OCI-LY1 (cell line): ENCODE measurements around the gene VLDLR.

Experiments
- H2AFZ ChIP-seq: fragments of 200-600 bp; sonication (generic), shearing (Covaris generic); 2 replicates; pipeline ENCODE4 v1.6.0; 2014; ENCODE audit warnings: antibody characterized with exemption, mild to moderate bottlenecking, low read length
- H3F3A ChIP-seq: fragments of 200-600 bp; sonication (generic), shearing (Covaris generic); 2 replicates; pipeline ENCODE4 v1.6.0; 2014; ENCODE audit warnings: mild to moderate bottlenecking, antibody characterized with exemption, low read length, moderate library complexity; ENCODE audit not compliant: insufficient read depth
- H3K27ac ChIP-seq: fragments of 200-600 bp; sonication (generic); 2 replicates; pipeline ENCODE4 v1.5.1; 2014; ENCODE audit warnings: low read length, mixed run types, mild to moderate bottlenecking, low read depth; ENCODE audit not compliant: poor library complexity, severe bottlenecking
- H3K27me3 ChIP-seq: fragments of 200-600 bp; sonication (generic); 2 replicates; pipeline ENCODE4 v1.6.0; 2014; ENCODE audit warnings: antibody characterized with exemption, mild to moderate bottlenecking, low read length, moderate library complexity; ENCODE audit not compliant: insufficient read depth
- H3K36me3 ChIP-seq: fragments of 200-600 bp; sonication (generic); 2 replicates; pipeline ENCODE4 v1.6.1; 2014; ENCODE audit warnings: mild to moderate bottlenecking, antibody characterized with exemption, low read length, moderate library complexity, mixed read lengths; ENCODE audit not compliant: insufficient read depth
- H3K4me1 ChIP-seq: fragments of 200-600 bp; sonication (generic); 2 replicates; pipeline ENCODE4 v1.5.1; 2014; ENCODE audit warnings: mild to moderate bottlenecking, low read length, moderate library complexity; ENCODE audit not compliant: insufficient read depth, severe bottlenecking
- H3K4me2 ChIP-seq: fragments of 200-600 bp; sonication (generic), shearing (Covaris generic); 2 replicates; pipeline ENCODE4 v1.6.1; 2014; ENCODE audit warnings: low read length
- H3K4me3 ChIP-seq: fragments of 200-600 bp; sonication (generic); 2 replicates; pipeline ENCODE4 v1.5.1; 2014; ENCODE audit warnings: low read length, low read depth, mild to moderate bottlenecking, mixed read lengths; ENCODE audit not compliant: poor library complexity, severe bottlenecking
- H3K79me2 ChIP-seq: fragments of 200-600 bp; shearing (Covaris generic); 2 replicates; pipeline ENCODE4 v1.6.1; 2016; ENCODE audit warnings: mixed run types, low read length, mixed read lengths; ENCODE audit not compliant: insufficient read depth
- H3K9ac ChIP-seq: fragments of 200-600 bp; sonication (generic), shearing (Covaris generic); 2 replicates; pipeline ENCODE4 v1.6.1; 2014; ENCODE audit warnings: mild to moderate bottlenecking, low read length, mixed read lengths
- H3K9me2 ChIP-seq: fragments of 200-600 bp; sonication (generic), shearing (Covaris generic); 2 replicates; pipeline ENCODE4 v1.6.1; 2014; ENCODE audit warnings: low read depth, mild to moderate bottlenecking, low read length, mixed read lengths
- H3K9me3 ChIP-seq: fragments of 200-600 bp; shearing (Covaris generic); 2 replicates; pipeline ENCODE4 v1.6.1; 2014; ENCODE audit warnings: low read length, mixed read lengths
- H4K20me1 ChIP-seq: fragments of 200-600 bp; sonication (generic), shearing (Covaris generic); 2 replicates; pipeline ENCODE4 v1.6.0; 2016; ENCODE audit warnings: mild to moderate bottlenecking, low read length; ENCODE audit not compliant: insufficient read depth
- EZH2 ChIP-seq: fragments of 200-600 bp; sonication (generic), shearing (Covaris generic); IDR thresholded peaks from 2 replicates; pipeline ENCODE4 v1.8.0; 2017; ENCODE audit warnings: borderline replicate concordance, mixed run types, mild to moderate bottlenecking, antibody characterized with exemption, low read length, moderate library complexity, mixed read lengths
- TF ChIP-seq, protein P1 (sequence below): fragments of 200-600 bp; sonication (generic), shearing (Covaris generic); IDR thresholded peaks from 2 replicates; pipeline ENCODE4 v1.5.1; 2017; ENCODE audit warnings: mild to moderate bottlenecking, antibody characterized with exemption, low read length, moderate library complexity, mixed read lengths

The VLDLR gene

DNA sequence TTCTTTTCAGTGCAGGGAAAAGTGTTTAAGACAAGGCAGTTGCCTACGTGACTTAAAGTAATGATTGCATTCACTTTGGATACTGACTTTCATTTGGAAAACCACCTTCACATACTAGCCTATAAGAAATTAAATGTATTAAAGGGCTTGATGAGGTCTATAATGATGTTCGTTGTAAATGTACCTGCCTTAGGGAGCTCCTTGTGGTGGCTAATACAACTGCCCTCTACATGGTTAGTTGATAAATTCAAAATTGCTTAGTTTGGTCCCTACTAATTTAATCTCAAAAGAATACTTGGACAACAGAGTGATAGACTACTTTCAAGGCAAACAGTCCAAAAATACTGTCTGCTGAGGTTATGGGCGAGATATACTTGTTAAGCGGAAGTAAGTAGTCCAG lies 3.8 kb downstream of the VLDLR start:
- no peak overlapping the region for H3K9ac ChIP-seq
- no peak overlapping the region for H2AFZ ChIP-seq
- H3K79me2 ChIP-seq, result no peaks in the 10 kb centered on the region
- H3K4me2 ChIP-seq, result no peak overlapping the region
- H3K27me3 ChIP-seq, result no peaks in the 10 kb centered on the region
- H3K4me1 ChIP-seq, result peaks cover 11% of the 10 kb centered on the region
- no peaks in the 10 kb centered on the region for H3K9me2 ChIP-seq
- no peak overlapping the region for H3K4me3 ChIP-seq
- peaks cover 2% of the 10 kb centered on the region; the same call in 1 of the 2 replicates for H4K20me1 ChIP-seq
- no peak for TF ChIP-seq EZH2
- TF ChIP-seq, protein P1, sequence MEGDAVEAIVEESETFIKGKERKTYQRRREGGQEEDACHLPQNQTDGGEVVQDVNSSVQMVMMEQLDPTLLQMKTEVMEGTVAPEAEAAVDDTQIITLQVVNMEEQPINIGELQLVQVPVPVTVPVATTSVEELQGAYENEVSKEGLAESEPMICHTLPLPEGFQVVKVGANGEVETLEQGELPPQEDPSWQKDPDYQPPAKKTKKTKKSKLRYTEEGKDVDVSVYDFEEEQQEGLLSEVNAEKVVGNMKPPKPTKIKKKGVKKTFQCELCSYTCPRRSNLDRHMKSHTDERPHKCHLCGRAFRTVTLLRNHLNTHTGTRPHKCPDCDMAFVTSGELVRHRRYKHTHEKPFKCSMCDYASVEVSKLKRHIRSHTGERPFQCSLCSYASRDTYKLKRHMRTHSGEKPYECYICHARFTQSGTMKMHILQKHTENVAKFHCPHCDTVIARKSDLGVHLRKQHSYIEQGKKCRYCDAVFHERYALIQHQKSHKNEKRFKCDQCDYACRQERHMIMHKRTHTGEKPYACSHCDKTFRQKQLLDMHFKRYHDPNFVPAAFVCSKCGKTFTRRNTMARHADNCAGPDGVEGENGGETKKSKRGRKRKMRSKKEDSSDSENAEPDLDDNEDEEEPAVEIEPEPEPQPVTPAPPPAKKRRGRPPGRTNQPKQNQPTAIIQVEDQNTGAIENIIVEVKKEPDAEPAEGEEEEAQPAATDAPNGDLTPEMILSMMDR, result no peak
- H3K9me3 ChIP-seq, result no peaks in the 10 kb centered on the region
- H3F3A ChIP-seq, result no peaks in the 10 kb centered on the region
- H3K27ac ChIP-seq, result no peak overlapping the region
- no peaks in the 10 kb centered on the region for H3K36me3 ChIP-seq

DNA sequence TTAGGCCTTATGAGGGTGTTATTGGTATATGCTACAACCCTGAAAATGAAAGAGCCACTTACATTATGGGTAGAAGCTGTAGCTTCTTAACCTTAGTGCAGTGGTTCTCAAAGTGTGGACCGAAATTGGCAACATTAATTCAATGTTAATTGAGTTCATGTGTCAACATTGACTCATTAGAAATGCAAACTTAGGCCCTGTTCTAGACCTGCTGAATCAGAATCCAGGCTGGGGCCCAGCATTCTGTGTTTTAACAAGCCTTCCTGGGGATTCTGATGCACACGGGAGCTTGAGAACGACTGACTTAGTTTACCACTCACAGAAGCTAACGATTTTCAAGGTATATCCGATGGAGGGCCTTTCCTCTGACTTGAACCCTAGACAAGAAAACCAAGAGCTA lies 7.3 kb downstream of the VLDLR start:
- no peaks in the 10 kb centered on the region for H3K9me2 ChIP-seq
- no peak overlapping the region for H3K27ac ChIP-seq
- H4K20me1 ChIP-seq, result peaks cover 2% of the 10 kb centered on the region; the same call in 1 of the 2 replicates
- no peak overlapping the region for H3K4me3 ChIP-seq
- no peaks in the 10 kb centered on the region for H3F3A ChIP-seq
- no peaks in the 10 kb centered on the region for H3K36me3 ChIP-seq
- no peaks in the 10 kb centered on the region for H3K4me1 ChIP-seq
- H3K27me3 ChIP-seq, result no peaks in the 10 kb centered on the region
- TF ChIP-seq, protein P1, result no peak
- TF ChIP-seq EZH2, result no peak
- no peak overlapping the region for H3K9ac ChIP-seq
- H3K4me2 ChIP-seq, result no peak overlapping the region
- H2AFZ ChIP-seq, result no peak overlapping the region
- H3K9me3 ChIP-seq, result no peaks in the 10 kb centered on the region
- H3K79me2 ChIP-seq, result no peaks in the 10 kb centered on the region

DNA sequence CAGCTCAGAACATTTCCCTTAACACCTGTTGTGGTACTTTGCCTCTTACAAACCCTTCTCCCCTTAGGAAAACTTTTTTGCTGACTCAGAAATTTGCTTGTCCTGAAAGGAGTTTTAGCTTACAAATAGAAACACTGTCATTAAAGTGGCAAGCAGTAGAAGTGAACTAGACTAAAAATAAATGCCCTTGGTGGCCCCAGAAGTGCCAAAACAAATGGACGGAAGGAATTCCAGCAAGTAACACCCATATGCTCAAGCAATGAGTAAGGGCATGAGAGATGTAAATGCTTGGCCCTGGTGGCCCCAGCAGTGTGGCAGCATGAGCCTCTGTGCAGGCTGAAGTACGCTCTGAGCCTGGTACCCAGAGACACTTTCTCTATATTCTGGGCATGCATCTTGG lies 8.6 kb downstream of the VLDLR start:
- Histone ChIP-seq H3K27ac (no peak overlapping the region), H3K4me3 (no peak overlapping the region), H3K9me2 (no peaks in the 10 kb centered on the region), H4K20me1 (no peaks in the 10 kb centered on the region), H3K79me2 (no peaks in the 10 kb centered on the region), H3K9me3 (no peaks in the 10 kb centered on the region), H3K4me1 (no peaks in the 10 kb centered on the region), H3F3A (no peaks in the 10 kb centered on the region), H3K27me3 (no peaks in the 10 kb centered on the region), H3K36me3 (no peaks in the 10 kb centered on the region), H3K9ac (no peak overlapping the region), H2AFZ (no peak overlapping the region), H3K4me2 (no peak overlapping the region)
- no peak for TF ChIP-seq EZH2
- TF ChIP-seq, protein P1, result no peak
